HepG2 (cell line): Measurements from ENCODE around the gene DPP3. TPM values are rescaled to one million over a fixed set of nuclear protein-coding genes. Genes with fewer than 3 reads are reported as not detected.
"Not testable (repeated sequence)": the region's sequence is repeated elsewhere in the genome, so short reads cannot be mapped to it uniquely, and the experiment has no call there.

Experiments
- ATAC-seq: fragments of 200-7000 bp; cut with Tn5 transposase; 3 replicates; pipeline ENCODE4 v1.9.1; 2020; ENCODE audit warnings: mild to moderate bottlenecking, moderate library complexity
- BruUV-seq: library from RNA; stranded (reverse); fragments of 400-500 nt; replicated peaks from 2 replicates; lab custom pipeline; 2021; lab: Mats Ljungman, UMichigan
- CTCF ChIA-PET: fragments of 300-600 bp; formaldehyde crosslinking; extraction: SDS; loops from one replicate; lab custom pipeline; 2021; ENCODE audit warnings: low total read pairs, inconsistent platforms, low intra/inter-chr PET ratio; lab: Yijun Ruan, JAX
- POLR2A ChIA-PET: fragments of 350-600 bp; sonication (Branson Sonifier 250); formaldehyde crosslinking; loops from one replicate; lab custom pipeline; 2020; ENCODE audit warnings: antibody characterized with exemption, inconsistent platforms; lab: Yijun Ruan, JAX
- DNase-seq: peaks from one replicate; pipeline ENCODE4 v3.0.0-alpha.2; 2015; ENCODE audit warnings: low spot score
- FAIRE-seq: peaks from 3 replicates; lab custom pipeline; 2011; peaks lifted over from hg19 to GRCh38; lab: Jason Lieb, UNC
- H2AFZ ChIP-seq: one replicate; pipeline ENCODE4 v1.6.1; 2011; ENCODE audit warnings: low read length, inconsistent platforms
- H3K27ac ChIP-seq: fragments of 300-600 bp; 3 replicates; pipeline ENCODE4 v1.8.0; 2011; ENCODE audit warnings: mixed run types, mild to moderate bottlenecking, mixed read lengths, low read length, inconsistent platforms; ENCODE audit not compliant: insufficient read depth; ENCODE audit errors: extremely low read length
- H3K27me3 ChIP-seq, 2 experiments: fragments of 200-600 bp in 1 of 2; 2 replicates in 1 of 2; 3 replicates in 1 of 2; pipeline versions ENCODE4 v1.6.0 to v1.8.0; 2011; ENCODE audit warnings: low read length in 2 of 2, mild to moderate bottlenecking in 2 of 2, moderate library complexity in 2 of 2, inconsistent platforms in 1 of 2; ENCODE audit not compliant: insufficient read depth in 2 of 2, control insufficient read depth in 1 of 2
- H3K36me3 ChIP-seq, 2 experiments: fragments of 200-600 bp in 1 of 2; replicated peaks in 1 of 2; 2 replicates in 1 of 2; 3 replicates in 1 of 2; pipeline versions ENCODE4 v1.5.1 to v1.8.0; 2011; ENCODE audit warnings: low read length in 2 of 2, inconsistent platforms in 1 of 2; ENCODE audit not compliant: insufficient read depth in 2 of 2, control insufficient read depth in 1 of 2
- H3K4me1 ChIP-seq: 2 replicates; pipeline ENCODE4 v1.5.1; 2012; ENCODE audit warnings: low read length, inconsistent platforms; ENCODE audit not compliant: insufficient read depth
- H3K4me2 ChIP-seq: 2 replicates; pipeline ENCODE4 v1.6.0; 2011; ENCODE audit warnings: low read depth, low read length, inconsistent platforms
- H3K4me3 ChIP-seq, 3 experiments: fragments of 200-600 bp in 1 of 3; sonication (generic), shearing (Covaris generic) in 1 of 3; replicated peaks in 1 of 3; 2 replicates each; pipeline ENCODE4 v1.5.1; 2011 to 2016; ENCODE audit warnings: low read length in 3 of 3, inconsistent platforms in 2 of 3, low read depth in 2 of 3, mild to moderate bottlenecking in 2 of 3, control low read depth in 1 of 3, mixed read lengths in 1 of 3; ENCODE audit not compliant: insufficient read depth in 1 of 3
- H3K79me2 ChIP-seq: one replicate; pipeline ENCODE4 v1.6.1; 2011; ENCODE audit warnings: low read length, inconsistent platforms; ENCODE audit not compliant: insufficient read depth
- H3K9ac ChIP-seq: 2 replicates; pipeline ENCODE4 v1.6.0; 2011; ENCODE audit warnings: mild to moderate bottlenecking, low read depth, low read length, inconsistent platforms; ENCODE audit not compliant: insufficient read depth
- H3K9me3 ChIP-seq: 2 replicates; pipeline ENCODE4 v1.5.1; 2012; ENCODE audit warnings: mild to moderate bottlenecking, low read length
- H4K20me1 ChIP-seq: 2 replicates; pipeline ENCODE4 v1.6.0; 2011; ENCODE audit warnings: inconsistent platforms, mild to moderate bottlenecking, low read length, moderate library complexity; ENCODE audit not compliant: insufficient read depth
- SYNCRIP ChIP-seq: fragments of 200-400 bp; formaldehyde crosslinking; IDR thresholded peaks from 2 replicates; pipeline ENCODE4 v1.6.1; 2018; ENCODE audit warnings: mild to moderate bottlenecking, low read depth, low read length; ENCODE audit not compliant: insufficient read depth
- ZKSCAN5 ChIP-seq: sonication (generic); formaldehyde crosslinking; IDR thresholded peaks from 2 replicates; pipeline ENCODE4 v1.5.1; 2020; ENCODE audit warnings: mild to moderate bottlenecking, missing genetic modification reagents
- WGBS: methylation state at CpG from one replicate; pipeline ENCODE4 v1.1.6; 2017; ENCODE audit warnings: low lambda C conversion rate; 5-methylcytosine and 5-hydroxymethylcytosine counted together
- in situ Hi-C: cut with HindIII; loops from 2 replicates; pipeline ENCODE4 v1.10.0; 2017; ENCODE audit warnings: low pct_unique_long_range_greater_than_20kb; ENCODE audit not compliant: extremely low pct_ligation_motif_present
- intact Hi-C: fragments of 100-400 bp; cut with micrococcal nuclease; formaldehyde crosslinking; loops from one replicate; pipeline ENCODE4 v1.10.0; 2022; ENCODE audit not compliant: unreplicated experiment
- polyA plus RNA-seq, 8 experiments: library from polyadenylated mRNA; depleted of rRNA in 3 of 8; stranded (reverse) in 7 of 8; unstranded in 1 of 8; fragments of >200 nt; fragmentation: Illumina TruSeq in 4 of 8; extraction: Trizol in 4 of 8; gene quantifications; 2 replicates each; pipeline versions ENCODE4 v1.2.1 to v1.2.3, GENCODE V29; 2011 to 2016; ENCODE audit warnings: low read depth in 4 of 8, missing spikeins in 1 of 8, mixed read lengths in 1 of 8; ENCODE audit not compliant: insufficient read depth in 1 of 8
- total RNA-seq, 5 experiments: library from RNA; depleted of rRNA; stranded (reverse); fragments of >200 nt; fragmentation: Illumina TruSeq; extraction: Trizol; gene quantifications; 2 replicates each; pipeline ENCODE4 v1.2.3, GENCODE V29; 2016; ENCODE audit warnings: low read depth in 1 of 5
- TF ChIP-seq, protein P1 (sequence below): sonication (generic); formaldehyde crosslinking; IDR thresholded peaks from 2 replicates; pipeline ENCODE4 v1.4.0; 2020; ENCODE audit warnings: missing genetic modification reagents, low read depth, mild to moderate bottlenecking, borderline replicate concordance

Gene DPP3
- total and polyA plus RNA-seq, 2 of the 13 experiments (the other 11 are each of a cell fraction or from before 2014, with no cell fraction given) = 38.4 to 59.8 TPM

DNA sequence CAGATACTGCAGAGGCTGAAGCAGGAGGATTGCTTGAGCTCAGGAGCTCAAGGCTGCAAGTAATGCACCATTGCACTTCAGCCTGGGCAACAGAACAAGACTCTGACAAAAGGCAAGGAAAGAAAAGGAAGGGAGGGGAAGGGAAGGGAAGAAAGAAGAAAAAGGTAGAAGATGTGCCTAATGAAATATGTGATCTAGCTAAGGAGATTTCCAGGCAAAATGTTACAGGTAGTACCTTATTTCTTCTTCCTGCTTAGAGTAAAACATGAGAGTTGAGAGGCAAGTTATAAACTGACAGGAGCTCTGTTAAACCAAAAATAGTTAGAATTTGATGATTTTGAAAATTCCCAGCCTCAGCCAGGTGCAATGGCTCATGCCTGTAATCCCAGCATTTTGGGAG, 18.2 kb upstream of the DPP3 start (continued):
- no peak for TF ChIP-seq SYNCRIP
- TF ChIP-seq, protein P1, sequence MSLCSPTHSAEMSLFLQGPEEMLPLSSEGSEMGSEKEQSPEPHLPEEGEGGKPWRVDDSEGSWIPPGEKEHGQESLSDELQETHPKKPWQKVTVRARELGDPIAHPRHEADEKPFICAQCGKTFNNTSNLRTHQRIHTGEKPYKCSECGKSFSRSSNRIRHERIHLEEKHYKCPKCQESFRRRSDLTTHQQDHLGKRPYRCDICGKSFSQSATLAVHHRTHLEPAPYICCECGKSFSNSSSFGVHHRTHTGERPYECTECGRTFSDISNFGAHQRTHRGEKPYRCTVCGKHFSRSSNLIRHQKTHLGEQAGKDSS (CRISPR knock-in tag) = no peak

DNA sequence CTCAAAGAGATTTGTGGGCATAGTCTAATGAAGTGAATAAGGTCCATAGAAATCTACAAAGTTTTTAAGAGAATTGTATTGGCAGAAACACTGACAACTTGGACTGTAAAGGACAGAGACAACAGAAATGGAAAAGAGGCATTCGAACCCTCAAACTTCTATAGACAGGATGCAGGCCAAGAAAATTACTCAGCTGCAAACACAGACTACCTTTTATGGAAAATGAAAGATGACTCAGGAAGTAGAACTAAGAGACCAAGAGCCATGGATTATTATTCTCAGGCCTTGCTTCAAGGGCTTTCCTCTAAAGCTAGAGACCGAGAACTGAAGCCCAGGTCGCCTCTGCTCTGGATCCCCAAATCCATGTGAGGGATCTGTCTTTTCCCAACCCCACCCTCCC, 17.3 kb upstream of the DPP3 start:
- ChIA-PET CTCF (no interaction called here), POLR2A (no interaction called here)
- peaks cover 21% of the 10 kb centered on the region for H3K4me1 ChIP-seq
- no peaks in the 10 kb centered on the region for H3K79me2 ChIP-seq
- in situ Hi-C loops = no loop called here
- 31% methylated on average over 3 of the region's 3 CpGs for WGBS
- no peaks in the 10 kb centered on the region for H3K36me3 ChIP-seq
- no peak overlapping the region for H3K4me3 ChIP-seq
- H3K9ac ChIP-seq = no peak overlapping the region
- no peak for ATAC-seq
- no TSS peak for BruUV-seq
- H2AFZ ChIP-seq = no peak overlapping the region
- TF ChIP-seq ZKSCAN5 (CRISPR knock-in tag) = no peak
- TF ChIP-seq, all 625 proteins: peak for 0
- no peak for DNase-seq
- intact Hi-C loops = no loop called here
- Histone ChIP-seq H3K27ac (no peak overlapping the region), H3K9me3 (no peaks in the 10 kb centered on the region), H3K27me3 (peaks cover 0 to 12% of the 10 kb centered on the region in 2 experiments; a peak in 3 of 5 replicates), H4K20me1 (no peaks in the 10 kb centered on the region; the same call in 1 of the 2 replicates), H3K4me2 (no peak overlapping the region)
- no peak for FAIRE-seq

DNA sequence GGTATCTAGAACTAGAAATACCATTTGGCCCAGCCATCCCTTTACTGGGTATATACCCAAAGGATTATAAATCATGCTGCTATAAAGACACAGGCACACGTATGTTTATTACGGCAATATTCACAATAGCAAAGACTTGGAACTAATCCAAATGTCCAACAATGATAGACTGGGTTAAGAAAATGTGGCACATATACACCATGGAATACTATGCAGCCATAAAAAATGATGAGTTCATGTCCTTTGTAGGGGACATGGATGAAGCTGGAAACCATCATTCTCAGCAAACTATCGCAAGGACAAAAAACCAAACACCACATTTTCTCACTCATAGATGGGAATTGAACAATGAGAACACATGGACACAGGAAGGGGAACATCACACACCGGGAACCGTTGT, 16.1 kb upstream of the DPP3 start:
- POLR2A ChIA-PET = interaction anchor here (0.9 kb wide), 1 partner anchor 16 kb away, joined by 4 read pairs; the partner anchor contains the start of gene DPP3
- ATAC-seq, intact Hi-C loops: not testable (repeated sequence)

More for the DNA sequence above, 16.1 kb upstream of the DPP3 start:
- in situ Hi-C loops, BruUV-seq, H4K20me1 ChIP-seq, H3K9me3 ChIP-seq, H3K79me2 ChIP-seq, H2AFZ ChIP-seq, H3K9ac ChIP-seq, DNase-seq, FAIRE-seq, H3K36me3 ChIP-seq, H3K4me2 ChIP-seq, H3K4me3 ChIP-seq, H3K27ac ChIP-seq: not testable (repeated sequence)
- Histone ChIP-seq H3K27me3 (peaks cover 0 to 12% of the 10 kb centered on the region in 2 experiments; a peak in 3 of 5 replicates), H3K4me1 (peaks cover 26% of the 10 kb centered on the region)
- CTCF ChIA-PET = interaction anchor here (1.4 kb wide), 1 partner anchor 56 kb away, joined by 3 read pairs; no protein-coding TSS in a partner anchor
- WGBS = 73% methylated on average over 5 of the region's 5 CpGs
